H1 (cell line): Measurements from ENCODE around the gene HYCC1. TPM values are rescaled to one million over a fixed set of nuclear protein-coding genes. Genes with fewer than 3 reads are reported as not detected.

Experiments used
- CTCF ChIA-PET: fragments of 300-600 bp; sonication (Branson Sonifier 250); formaldehyde crosslinking; loops from one replicate; lab custom pipeline; 2021; ENCODE audit not compliant: partially characterized antibody; lab: Charles Lee
- POLR2A ChIA-PET: fragments of 300-600 bp; sonication (Branson Sonifier 250); formaldehyde crosslinking; loops from one replicate; lab custom pipeline; 2021; ENCODE audit warnings: inconsistent platforms; ENCODE audit not compliant: partially characterized antibody; lab: Charles Lee
- DNase-seq, 2 experiments: peaks; one replicate each; pipeline versions ENCODE4 v3.0.0 to v3.0.0-alpha.2; 2010 to 2022; ENCODE audit warnings: low spot score in 2 of 2, low read depth in 1 of 2, mixed read lengths in 1 of 2
- FAIRE-seq: peaks from 2 replicates; lab custom pipeline; 2011; peaks lifted over from hg19 to GRCh38; lab: Jason Lieb, UNC
- H2AFZ ChIP-seq: 2 replicates; pipeline ENCODE4 v1.8.1; 2012; ENCODE audit warnings: low read length, inconsistent platforms
- H2AK5ac ChIP-seq: 2 replicates; pipeline ENCODE4 v1.6.1; 2013; ENCODE audit warnings: low read depth, low read length
- H2BK120ac ChIP-seq: replicated peaks from 2 replicates; pipeline ENCODE3; 2013; ENCODE audit warnings: low read depth, low read length, inconsistent platforms
- H2BK12ac ChIP-seq: 2 replicates; pipeline ENCODE4 v1.6.1; 2013; ENCODE audit warnings: low read depth, low read length
- H2BK15ac ChIP-seq: 2 replicates; pipeline ENCODE4 v1.6.1; 2013; ENCODE audit warnings: low read length
- H2BK20ac ChIP-seq: 2 replicates; pipeline ENCODE4 v1.6.1; 2013; ENCODE audit warnings: low read length
- H2BK5ac ChIP-seq: 2 replicates; pipeline ENCODE4 v1.6.1; 2013; ENCODE audit warnings: low read depth, low read length
- H3K14ac ChIP-seq: 2 replicates; pipeline ENCODE4 v1.6.1; 2013; ENCODE audit warnings: inconsistent platforms; ENCODE audit not compliant: insufficient read length
- H3K18ac ChIP-seq: 2 replicates; pipeline ENCODE4 v1.6.1; 2013; ENCODE audit warnings: low read length; ENCODE audit errors: extremely low read depth
- H3K23ac ChIP-seq: 2 replicates; pipeline ENCODE4 v1.6.1; 2013; ENCODE audit warnings: inconsistent platforms; ENCODE audit not compliant: insufficient read length
- H3K23me2 ChIP-seq: 2 replicates; pipeline ENCODE4 v1.6.1; 2013; ENCODE audit warnings: low read depth, low read length
- H3K27ac ChIP-seq: 2 replicates; pipeline ENCODE4 v1.6.1; 2011; ENCODE audit warnings: low read depth, low read length, inconsistent platforms
- H3K27me3 ChIP-seq, 4 experiments: replicated peaks in 1 of 4; 1 replicate in 1 of 4; 2 replicates in 3 of 4; pipeline versions ENCODE4 v1.6.1 to v1.8.1; 2011 to 2013; ENCODE audit warnings: low read length in 3 of 4, mild to moderate bottlenecking in 3 of 4, inconsistent platforms in 2 of 4, mixed read lengths in 2 of 4, moderate library complexity in 1 of 4; ENCODE audit not compliant: control insufficient read depth in 3 of 4, insufficient read depth in 3 of 4; ENCODE audit errors: extremely low read depth in 1 of 4
- H3K36me3 ChIP-seq, 4 experiments: 2 replicates each; pipeline versions ENCODE4 v1.6.1 to v1.8.1; 2011 to 2013; ENCODE audit warnings: mild to moderate bottlenecking in 4 of 4, low read length in 3 of 4, moderate library complexity in 2 of 4, control low read depth in 1 of 4, inconsistent platforms in 1 of 4; ENCODE audit not compliant: insufficient read depth in 4 of 4, control insufficient read depth in 2 of 4
- H3K4ac ChIP-seq: replicated peaks from 2 replicates; pipeline ENCODE3; 2013; ENCODE audit warnings: low read length, low read depth, mixed read lengths, inconsistent platforms; ENCODE audit not compliant: insufficient read length
- H3K4me1 ChIP-seq, 4 experiments: replicated peaks in 1 of 4; 1 replicate in 1 of 4; 2 replicates in 3 of 4; pipeline versions ENCODE4 v1.6.1 to v1.8.1; 2011 to 2013; ENCODE audit warnings: low read length in 3 of 4, inconsistent platforms in 2 of 4, mixed read lengths in 1 of 4; ENCODE audit not compliant: insufficient read depth in 4 of 4, control insufficient read depth in 3 of 4
- H3K4me2 ChIP-seq, 2 experiments: 2 replicates each; pipeline versions ENCODE4 v1.6.1 to v1.8.1; 2011 to 2013; ENCODE audit warnings: low read depth in 2 of 2, low read length in 2 of 2, control low read depth in 1 of 2, inconsistent platforms in 1 of 2, mild to moderate bottlenecking in 1 of 2; ENCODE audit not compliant: insufficient read depth in 1 of 2
- H3K4me3 ChIP-seq, 4 experiments: fragments of 200-600, 300-600 bp in 1 of 4; sonication (generic), shearing (Covaris generic), sonication (Bioruptor Twin) in 1 of 4; 2 replicates each; pipeline versions ENCODE4 v1.5.1 to v1.8.1; 2011 to 2016; ENCODE audit warnings: low read length in 4 of 4, low read depth in 3 of 4, control low read depth in 2 of 4, inconsistent platforms in 2 of 4, mild to moderate bottlenecking in 2 of 4, mixed read lengths in 1 of 4, moderate library complexity in 1 of 4; ENCODE audit not compliant: insufficient read depth in 2 of 4; ENCODE audit errors: extremely low read depth in 1 of 4
- H3K56ac ChIP-seq: replicated peaks from 2 replicates; pipeline ENCODE3; 2013; ENCODE audit warnings: low read depth, mild to moderate bottlenecking, mixed read lengths, low read length, inconsistent platforms; ENCODE audit not compliant: insufficient read length
- H3K79me1 ChIP-seq: 2 replicates; pipeline ENCODE4 v1.6.1; 2013; ENCODE audit warnings: low read depth, low read length, control low read depth
- H3K79me2 ChIP-seq, 2 experiments: 2 replicates each; pipeline versions ENCODE4 v1.6.1 to v1.8.1; 2012 to 2013; ENCODE audit warnings: low read length in 2 of 2, mild to moderate bottlenecking in 2 of 2, inconsistent platforms in 1 of 2; ENCODE audit not compliant: insufficient read depth in 2 of 2, control insufficient read depth in 1 of 2
- H3K9ac ChIP-seq, 4 experiments: replicated peaks in 1 of 4; 1 replicate in 1 of 4; 2 replicates in 3 of 4; pipeline versions ENCODE4 v1.6.1 to v1.8.1; 2011 to 2013; ENCODE audit warnings: low read depth in 3 of 4, low read length in 3 of 4, control low read depth in 2 of 4, mild to moderate bottlenecking in 2 of 4, moderate library complexity in 2 of 4, inconsistent platforms in 1 of 4; ENCODE audit errors: extremely low read depth in 1 of 4
- H3K9me3 ChIP-seq, 2 experiments: 2 replicates each; pipeline versions ENCODE4 v1.6.1 to v1.8.1; 2012 to 2013; ENCODE audit warnings: mild to moderate bottlenecking in 2 of 2, moderate library complexity in 2 of 2, control low read depth in 1 of 2, inconsistent platforms in 1 of 2, low read depth in 1 of 2, low read length in 1 of 2, mixed read lengths in 1 of 2; ENCODE audit not compliant: insufficient read depth in 2 of 2
- H4K20me1 ChIP-seq, 2 experiments: replicated peaks in 1 of 2; 2 replicates each; pipeline versions ENCODE3 to v1.8.1; 2011 to 2013; ENCODE audit warnings: inconsistent platforms in 2 of 2, low read length in 2 of 2, mild to moderate bottlenecking in 1 of 2; ENCODE audit not compliant: insufficient read depth in 2 of 2, control insufficient read depth in 1 of 2
- H4K5ac ChIP-seq: 2 replicates; pipeline ENCODE4 v1.6.1; 2013; ENCODE audit warnings: low read length, low read depth, mixed read lengths, inconsistent platforms; ENCODE audit not compliant: insufficient read length
- H4K8ac ChIP-seq: 2 replicates; pipeline ENCODE4 v1.8.0; 2013; ENCODE audit warnings: mild to moderate bottlenecking, moderate library complexity, low read length, inconsistent platforms; ENCODE audit not compliant: insufficient read depth; ENCODE audit errors: extremely low read depth
- H4K91ac ChIP-seq: replicated peaks from 2 replicates; pipeline ENCODE3; 2013; ENCODE audit warnings: low read length, mixed read lengths, inconsistent platforms; ENCODE audit not compliant: insufficient read length
- JUND ChIP-seq: IDR thresholded peaks from 2 replicates; pipeline ENCODE4 v1.6.1; 2011; ENCODE audit warnings: mild to moderate bottlenecking, improper control_type of control experiment, low read length
- NANOG ChIP-seq: IDR thresholded peaks from 2 replicates; pipeline ENCODE4 v1.6.1; 2011; ENCODE audit warnings: low read length, low read depth, mild to moderate bottlenecking, inconsistent platforms; ENCODE audit not compliant: insufficient read depth, poor library complexity, severe bottlenecking
- PHF8 ChIP-seq: fragments of 200-600 bp; sonication (generic); conservative IDR thresholded peaks from 2 replicates; pipeline ENCODE4 v1.7.1; 2012; ENCODE audit warnings: low read depth, mild to moderate bottlenecking, inconsistent platforms, low read length, moderate library complexity
- RFX5 ChIP-seq: IDR thresholded peaks from 2 replicates; pipeline ENCODE4 v1.6.1; 2011; ENCODE audit warnings: low read depth, low read length, improper control_type of control experiment, borderline replicate concordance
- SP1 ChIP-seq: IDR thresholded peaks from 2 replicates; pipeline ENCODE4 v1.6.1; 2011; ENCODE audit warnings: low read depth, low read length
- TCF12 ChIP-seq: IDR thresholded peaks from 2 replicates; pipeline ENCODE4 v1.6.1; 2011; ENCODE audit warnings: low read depth, mild to moderate bottlenecking, low read length
- TEAD4 ChIP-seq: IDR thresholded peaks from 2 replicates; pipeline ENCODE4 v1.6.1; 2012; ENCODE audit warnings: low read depth, low read length, inconsistent platforms, mixed read lengths
- YY1 ChIP-seq: IDR thresholded peaks from 2 replicates; pipeline ENCODE4 v1.6.1; 2011; ENCODE audit warnings: low read depth, mild to moderate bottlenecking, low read length
- WGBS, 2 experiments: shearing (Covaris generic) in 1 of 2; methylation state at CpG; one replicate each; pipeline versions ENCODE4 v1.1.6 to v1.1.7; 2013 to 2015; ENCODE audit warnings: low lambda C conversion rate in 2 of 2, mixed read lengths in 2 of 2, inconsistent platforms in 1 of 2, low coverage in 1 of 2, missing lambda C conversion rate in 1 of 2; ENCODE audit not compliant: insufficient replicate concordance in 2 of 2, insufficient coverage in 1 of 2, insufficient read length in 1 of 2; ENCODE audit errors: extremely low coverage in 1 of 2, missing lambda C conversion rate in 1 of 2; 5-methylcytosine and 5-hydroxymethylcytosine counted together
- polyA plus RNA-seq, 7 experiments: library from polyadenylated mRNA; depleted of rRNA in 3 of 7; stranded (reverse) in 5 of 7; unstranded in 2 of 7; fragments of >200 nt in 5 of 7; fragments of 200-250 nt in 2 of 7; gene quantifications; 1 replicate in 5 of 7; 2 replicates in 1 of 7; 4 replicates in 1 of 7; pipeline versions ENCODE4 v1.2.1 to v1.2.3, GENCODE V29; 2011 to 2013; ENCODE audit warnings: missing spikeins in 2 of 7, mixed read lengths in 2 of 7
- total RNA-seq: library from RNA; stranded (reverse); fragmentation: NEBNext Ultra II Directional; extraction: Animal tissue kit (Norgen Biotek cat#: 25700); gene quantifications from 2 replicates; pipeline ENCODE4 v1.2.1, GENCODE V29; 2021
- TF ChIP-seq, protein P1 (sequence below): IDR thresholded peaks from 2 replicates; pipeline ENCODE4 v1.6.1; 2012; ENCODE audit warnings: low read length, inconsistent platforms

Gene HYCC1
- total and polyA plus RNA-seq, 2 of the 8 experiments (the other 6 are each of a cell fraction or from before 2014, with no cell fraction given), result 20.2 to 142 TPM

DNA sequence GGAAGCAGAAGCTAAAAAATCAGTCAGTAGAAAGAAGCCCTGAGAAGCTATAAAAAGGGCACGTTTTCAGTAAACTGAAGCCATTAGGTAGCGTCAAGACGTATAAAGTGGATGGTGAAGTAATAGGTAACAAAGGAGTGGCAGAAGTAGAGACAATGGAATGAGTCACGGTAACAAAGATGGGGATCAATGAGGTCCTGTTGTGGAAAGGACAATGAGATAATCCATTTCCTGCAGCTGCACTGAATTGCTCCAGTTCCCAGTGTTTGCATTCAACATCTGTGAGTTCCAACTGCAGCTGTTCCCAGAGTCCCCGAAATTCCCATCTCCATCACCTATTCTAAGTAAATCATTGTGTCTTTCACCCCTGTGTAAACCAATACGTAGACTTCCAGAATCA is 4.8 kb upstream of the HYCC1 start:
- no peak overlapping the region for H3K4me3 ChIP-seq
- no peak overlapping the region for H4K8ac ChIP-seq
- no peak overlapping the region for H3K27ac ChIP-seq
- H3K36me3 ChIP-seq, result no peaks in the 10 kb centered on the region
- H3K27me3 ChIP-seq, result no peaks in the 10 kb centered on the region
- no peak overlapping the region for H3K4ac ChIP-seq
- WGBS, 2 experiments, result 73% methylated on average over 6 of the region's 6 CpGs; no CpG with 5 or more reads in 1 of the 2 experiments
- CTCF ChIA-PET, result interaction anchor here (0.9 to 1.1 kb wide), 2 partner anchors 16 to 72 kb away, joined by 3 read pairs; no protein-coding TSS in a partner anchor
- 0 out of 2 replicates have a peak overlapping the region, but pooled peaks have one; percentile 22 for H2BK12ac ChIP-seq
- H3K23ac ChIP-seq, result no peak overlapping the region
- no peak overlapping the region for H3K4me2 ChIP-seq
- POLR2A ChIA-PET, result interaction anchor here (0.7 to 1.4 kb wide), 2 partner anchors 154 to 468 kb away, joined by 3 read pairs; no protein-coding TSS in a partner anchor
- no peak overlapping the region for H3K9ac ChIP-seq
- H4K91ac ChIP-seq, result no peak overlapping the region
- H3K56ac ChIP-seq, result no peak overlapping the region
- DNase-seq (no peak), FAIRE-seq (no peak)
- no peaks in the 10 kb centered on the region for H4K20me1 ChIP-seq
- no peaks in the 10 kb centered on the region for H3K79me2 ChIP-seq
- 0 out of 2 replicates have a peak overlapping the region, but pooled peaks have one; percentile 59 for H2AFZ ChIP-seq
- H3K79me1 ChIP-seq, result no peaks in the 10 kb centered on the region
- H3K23me2 ChIP-seq, result no peaks in the 10 kb centered on the region
- H3K9me3 ChIP-seq, result no peaks in the 10 kb centered on the region
- H3K4me1 ChIP-seq, result peaks cover 0 to 5% (median 1%) of the 10 kb centered on the region in 4 experiments; a peak in 4 of 7 replicates
- H3K18ac ChIP-seq, result no peak overlapping the region
- TF ChIP-seq JUND, result peak; percentile 72; the same call in 1 of the 2 replicates
- TF ChIP-seq RFX5, result no peak
- TF ChIP-seq YY1, result no peak
- 0 out of 2 replicates have a peak, but pooled peaks have one; percentile 40 for TF ChIP-seq SP1
- peak; percentile 76; the same call in 1 of the 2 replicates for TF ChIP-seq TCF12
- TF ChIP-seq TEAD4, result no peak
- TF ChIP-seq PHF8, result no peak
- TF ChIP-seq NANOG, result peak; percentile 10
- TF ChIP-seq, protein P1, sequence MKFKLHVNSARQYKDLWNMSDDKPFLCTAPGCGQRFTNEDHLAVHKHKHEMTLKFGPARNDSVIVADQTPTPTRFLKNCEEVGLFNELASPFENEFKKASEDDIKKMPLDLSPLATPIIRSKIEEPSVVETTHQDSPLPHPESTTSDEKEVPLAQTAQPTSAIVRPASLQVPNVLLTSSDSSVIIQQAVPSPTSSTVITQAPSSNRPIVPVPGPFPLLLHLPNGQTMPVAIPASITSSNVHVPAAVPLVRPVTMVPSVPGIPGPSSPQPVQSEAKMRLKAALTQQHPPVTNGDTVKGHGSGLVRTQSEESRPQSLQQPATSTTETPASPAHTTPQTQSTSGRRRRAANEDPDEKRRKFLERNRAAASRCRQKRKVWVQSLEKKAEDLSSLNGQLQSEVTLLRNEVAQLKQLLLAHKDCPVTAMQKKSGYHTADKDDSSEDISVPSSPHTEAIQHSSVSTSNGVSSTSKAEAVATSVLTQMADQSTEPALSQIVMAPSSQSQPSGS, result 0 out of 2 replicates have a peak, but pooled peaks have one; percentile 30
- no peak overlapping the region for H2AK5ac ChIP-seq
- H2BK120ac ChIP-seq, result no peak overlapping the region
- no peak overlapping the region for H4K5ac ChIP-seq
- no peak overlapping the region for H2BK20ac ChIP-seq
- H2BK5ac ChIP-seq, result no peak overlapping the region
- H3K14ac ChIP-seq, result no peak overlapping the region
- H2BK15ac ChIP-seq, result no peak overlapping the region
